HG03457 (cell line): ENCODE data around the gene NHSL2.
A peak's percentile ranks its signal among the peaks of the same experiment; 100 is the strongest.

ENCODE experiments used
- ATAC-seq: cut with Tn5 transposase; IDR thresholded peaks from one replicate; pipeline ENCODE4 v1.9.1; 2021; ENCODE audit warnings: moderate number of reproducible peaks; ENCODE audit not compliant: unreplicated experiment

NHSL2 gene

GRCh38 chrX:72016881-72017783, 106.5 kb downstream of the NHSL2 start:
- ATAC-seq = no peak

- no peak for ATAC-seq
Measured at GRCh38 chrX:72018277-72019112, 107.8 kb downstream of the NHSL2 start.

- ATAC-seq = no peak
Measured at GRCh38 chrX:72019487-72019886, 108.8 kb downstream of the NHSL2 start.

- ATAC-seq = no peak
Measured at GRCh38 chrX:72020204-72020603, 109.6 kb downstream of the NHSL2 start.

GRCh38 chrX:72020788-72021187, 110.1 kb downstream of the NHSL2 start:
- peak; percentile 53 for ATAC-seq

DNA sequence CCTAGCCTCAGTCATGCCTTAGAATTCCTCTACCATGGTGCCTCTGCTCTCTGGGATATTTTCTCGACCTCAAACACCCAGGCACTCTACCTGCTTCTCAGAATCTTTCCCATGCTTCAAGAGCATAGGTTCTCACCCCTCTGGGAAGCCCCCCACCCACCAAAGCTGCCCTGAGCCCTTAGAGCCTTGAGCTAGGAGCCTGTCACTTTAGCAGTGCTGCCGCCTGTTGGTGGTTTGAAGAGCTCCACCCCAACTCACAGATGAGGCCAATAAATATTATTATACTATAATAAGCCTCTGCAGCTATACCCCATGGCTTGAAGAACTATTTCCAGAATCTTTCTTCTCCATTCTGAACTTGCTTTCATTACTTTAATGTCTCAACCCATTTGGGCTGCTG, 111.3 kb downstream of the NHSL2 start:
- ATAC-seq = no peak

- ATAC-seq = no peak
Measured at GRCh38 chrX:72023071-72023470, 112.4 kb downstream of the NHSL2 start.

DNA sequence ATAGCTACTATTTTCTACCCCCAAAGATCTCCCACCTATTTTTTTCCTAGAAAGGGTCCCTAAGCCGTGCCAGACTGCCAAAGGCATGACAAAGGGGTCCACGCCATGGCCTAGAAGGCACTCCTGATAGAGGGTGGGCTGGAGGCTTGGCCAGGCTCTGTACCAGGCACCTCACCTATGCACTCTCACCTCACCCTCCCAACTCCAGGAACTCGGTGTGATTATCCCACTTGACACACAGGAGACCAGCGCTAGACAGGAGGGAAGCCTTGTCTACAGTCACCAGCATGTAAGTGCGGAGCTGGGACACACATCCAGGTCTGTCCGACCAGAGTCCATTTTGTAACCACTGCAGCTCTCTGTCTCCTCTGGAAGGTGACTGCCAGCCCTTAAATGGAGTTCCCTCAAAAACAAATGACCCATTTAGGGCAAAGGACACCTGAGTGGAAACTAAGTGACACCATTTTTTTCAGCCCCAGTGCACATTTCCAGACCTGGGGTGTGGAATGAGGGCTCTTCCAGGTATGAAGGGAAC, 114.7 kb downstream of the NHSL2 start:
- ATAC-seq = no peak

GRCh38 chrX:72026341-72027023, 115.8 kb downstream of the NHSL2 start:
- ATAC-seq = no peak

DNA sequence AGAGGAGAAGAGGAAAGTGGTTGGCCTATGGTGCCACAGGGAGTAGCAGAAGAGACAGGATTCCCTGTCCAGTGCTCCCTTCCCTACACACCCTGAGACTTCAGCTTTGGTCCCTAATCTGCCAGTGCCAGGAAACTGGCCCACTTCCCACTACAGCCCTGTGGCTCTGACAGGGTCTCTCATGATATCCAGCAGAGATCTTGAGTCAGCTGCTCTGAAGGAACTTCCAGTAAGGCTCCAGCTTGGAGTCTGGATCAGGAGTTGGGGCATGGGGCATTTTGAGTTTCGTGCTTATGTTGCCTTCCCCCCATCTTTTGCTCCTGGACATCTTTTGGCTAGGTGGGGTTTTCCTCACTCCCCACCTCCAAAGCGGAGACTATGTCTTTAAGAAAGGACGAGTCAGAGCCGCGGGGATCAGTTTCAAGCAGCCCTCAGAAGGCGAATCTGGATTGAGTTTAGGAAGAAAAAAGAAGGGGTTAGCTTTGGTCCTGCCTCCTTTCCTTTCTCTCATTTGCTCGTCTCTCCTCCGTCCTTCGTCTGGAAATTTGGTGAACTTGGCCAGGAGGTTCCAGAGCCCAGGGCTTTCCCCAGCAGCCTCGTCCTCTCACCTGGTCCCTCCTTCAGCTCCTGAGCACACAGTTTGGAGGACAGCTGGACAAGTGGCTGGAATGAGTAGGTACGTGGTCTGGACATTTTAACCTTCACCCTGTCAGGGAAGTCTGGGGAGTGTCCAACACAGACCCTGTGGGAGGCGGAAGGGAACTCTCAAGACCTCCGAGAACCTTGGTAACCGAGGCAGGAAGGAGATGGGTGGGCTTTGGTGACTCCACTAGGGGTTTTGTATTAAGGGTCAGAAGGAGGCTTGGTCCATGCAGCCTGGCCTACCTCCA, 116.6 kb downstream of the NHSL2 start:
- no peak for ATAC-seq

DNA sequence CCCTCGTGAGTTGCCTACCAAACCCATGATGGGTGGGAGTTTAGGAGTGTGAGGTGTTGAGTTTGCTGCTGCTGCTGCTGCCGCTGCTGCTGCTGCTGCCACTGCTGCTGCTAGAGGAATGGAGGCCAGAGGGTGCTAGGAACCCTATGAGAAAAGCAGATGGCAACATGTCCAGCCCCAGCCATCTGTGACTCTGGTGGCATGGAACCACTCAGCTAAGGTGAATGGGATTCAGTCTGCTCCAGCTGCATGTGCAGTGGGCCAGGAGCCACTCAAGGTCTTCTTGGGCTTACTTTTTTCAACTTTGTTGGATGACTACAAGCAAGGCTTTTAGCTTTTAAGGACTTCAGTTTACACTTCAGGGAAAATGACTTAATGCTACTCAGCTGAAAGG, 117.3 kb downstream of the NHSL2 start:
- ATAC-seq = no peak

GRCh38 chrX:72028701-72029470, 118.2 kb downstream of the NHSL2 start:
- no peak for ATAC-seq

GRCh38 chrX:72029483-72030411, 119.1 kb downstream of the NHSL2 start:
- ATAC-seq = no peak

DNA sequence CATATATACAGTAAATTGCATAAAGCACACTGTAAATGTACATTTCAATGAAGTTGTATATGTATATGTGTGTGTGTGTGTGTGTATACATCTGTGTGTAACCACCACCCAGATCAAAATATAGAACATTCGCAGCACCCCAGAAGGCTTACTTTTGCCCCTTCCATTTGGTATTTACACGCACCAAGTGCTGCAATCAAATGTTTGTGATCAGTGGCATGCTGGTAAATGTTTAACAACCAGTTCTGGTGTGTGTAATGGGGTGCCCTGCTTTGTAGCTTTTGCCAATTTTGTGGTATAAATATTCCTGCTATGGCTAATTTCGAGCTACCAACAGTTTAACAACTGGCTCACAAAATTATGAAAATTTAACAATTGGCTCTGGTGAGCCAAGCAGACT, 119.8 kb downstream of the NHSL2 start:
- ATAC-seq = no peak

- ATAC-seq = no peak
Measured at GRCh38 chrX:72031118-72031517, 120.5 kb downstream of the NHSL2 start.

GRCh38 chrX:72031634-72032033, 121.0 kb downstream of the NHSL2 start:
- no peak for ATAC-seq

- ATAC-seq = no peak
Measured at GRCh38 chrX:72037601-72038000, 127.0 kb downstream of the NHSL2 start.

DNA sequence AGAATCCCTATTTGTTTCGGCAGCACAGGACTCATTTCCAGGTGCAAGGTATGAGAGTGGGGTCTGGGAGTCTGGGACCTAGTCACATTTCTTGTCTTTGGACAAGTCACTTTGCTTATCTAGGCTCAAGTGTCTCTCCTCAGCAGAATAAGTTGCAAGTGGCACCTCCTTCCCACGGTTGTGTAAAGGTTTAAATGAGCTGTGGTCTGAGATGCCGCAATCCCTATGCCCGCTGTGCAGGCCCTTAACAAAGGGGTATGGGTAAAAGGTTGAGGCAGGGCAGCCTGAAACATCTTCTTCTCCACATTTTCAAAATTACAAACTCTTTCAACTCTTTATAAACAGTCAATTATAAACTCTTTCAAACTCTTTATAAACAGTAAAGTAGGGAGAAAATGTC, 127.4 kb downstream of the NHSL2 start:
- no peak for ATAC-seq
